Occipital lobe (tissue), 2 donors: ENCODE results near the gene METTL23. TPM values are rescaled to one million over a fixed set of nuclear protein-coding genes. Genes with fewer than 3 reads are reported as not detected.
"Not testable (repeated sequence)": the region's sequence is repeated elsewhere in the genome, so short reads cannot be mapped to it uniquely, and the experiment has no call there.

ENCODE experiments used
- DNase-seq: peaks from one replicate; lab custom pipeline; 2025; lab: John Stamatoyannopoulos, UW
- total RNA-seq: library from RNA; depleted of rRNA; stranded (reverse); fragments of >200 nt; gene quantifications from one replicate; pipeline ENCODE4 v1.2.3, GENCODE V29; 2014

Gene METTL23
- total RNA-seq, 1 donor from 2014 or later: 17.8 TPM

DNA sequence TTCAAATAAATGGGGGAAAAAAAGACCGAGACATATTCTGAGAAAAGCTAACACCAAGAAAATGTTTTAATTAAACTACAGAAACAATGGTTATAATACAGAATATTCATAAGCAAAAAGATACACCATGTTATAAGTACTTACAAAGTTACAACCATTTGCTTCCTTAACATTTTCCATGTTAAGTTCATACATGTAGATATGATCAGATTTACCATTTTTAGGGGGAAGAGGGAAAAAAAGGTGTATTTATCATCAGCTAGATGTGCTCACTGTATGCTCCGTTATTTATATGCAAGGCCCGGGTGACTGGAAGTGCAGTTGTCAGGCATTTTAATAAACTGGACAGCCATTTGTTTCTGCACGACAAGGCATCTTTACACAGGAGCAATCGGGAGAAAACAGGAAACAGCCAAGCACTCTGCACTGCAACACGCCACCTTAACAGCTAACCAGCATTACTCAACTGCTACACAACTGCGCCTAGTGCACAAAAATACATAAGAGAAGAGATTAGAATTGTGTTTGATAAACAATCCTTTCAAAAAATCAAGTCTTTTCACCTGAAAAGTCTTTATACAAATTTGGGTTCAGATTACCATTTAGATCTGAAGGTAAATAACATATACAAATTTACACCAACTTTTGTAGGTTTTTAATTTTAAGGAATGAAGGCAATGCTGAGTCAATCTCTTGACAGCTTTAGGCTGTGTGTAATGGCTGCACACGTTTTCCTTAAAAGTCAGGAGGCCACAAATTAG lies 7.6 kb downstream of the METTL23 start:
- no peak for DNase-seq

DNA sequence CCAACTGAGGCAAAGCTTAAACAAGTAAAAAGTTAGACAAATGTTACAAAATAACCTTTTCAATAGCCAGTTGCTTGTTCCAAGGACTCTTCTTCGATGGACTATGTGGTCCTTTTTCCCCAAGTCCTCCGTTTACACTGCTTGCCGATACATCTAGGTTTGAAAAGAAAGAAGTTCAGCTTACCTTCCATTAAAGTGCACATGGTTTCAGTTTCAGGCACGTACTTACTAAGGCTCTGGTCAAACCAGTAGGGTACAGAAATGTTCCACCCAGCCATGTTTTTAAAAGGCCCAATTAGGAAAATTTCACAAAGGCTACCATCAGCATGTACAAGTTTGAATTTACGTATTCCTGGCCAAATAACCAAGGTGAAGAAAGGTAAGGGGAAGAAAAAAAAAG lies 8.4 kb downstream of the METTL23 start:
- DNase-seq: no peak

DNA sequence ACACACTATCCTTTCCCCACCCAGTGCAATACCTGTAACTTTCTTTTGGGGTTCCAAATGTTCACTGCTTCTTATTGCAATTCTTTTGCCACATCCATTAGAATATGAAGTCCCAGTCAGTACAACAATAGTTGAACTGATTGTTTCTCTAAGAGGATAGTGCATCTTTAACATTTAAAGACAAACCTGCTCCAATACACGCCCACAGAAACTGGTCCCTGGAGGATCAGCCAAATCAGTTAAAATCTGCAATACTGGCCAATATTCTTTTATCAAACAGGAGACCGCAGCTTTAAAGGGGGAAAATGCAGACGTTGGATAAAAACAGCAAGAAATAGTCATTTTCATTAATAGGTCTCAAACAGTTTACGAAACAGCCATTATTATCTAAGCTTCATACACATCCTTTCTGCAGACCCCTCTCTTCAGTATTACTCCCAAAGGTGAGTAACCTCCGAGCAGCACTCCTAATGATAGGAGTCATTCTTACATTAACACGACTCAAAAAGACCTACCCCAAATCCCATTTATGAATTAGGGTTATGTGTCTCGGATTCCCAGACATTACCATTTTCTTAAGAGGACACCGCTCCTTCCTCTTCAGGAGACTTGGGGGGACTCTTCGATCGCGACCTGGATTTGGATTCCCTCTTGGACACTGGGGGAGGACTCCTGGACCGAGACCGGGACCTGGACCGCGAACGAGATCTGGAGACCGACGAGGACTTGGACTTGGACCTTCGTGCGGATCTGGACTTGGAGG lies 9.1 kb downstream of the METTL23 start:
- DNase-seq: no peak

DNA sequence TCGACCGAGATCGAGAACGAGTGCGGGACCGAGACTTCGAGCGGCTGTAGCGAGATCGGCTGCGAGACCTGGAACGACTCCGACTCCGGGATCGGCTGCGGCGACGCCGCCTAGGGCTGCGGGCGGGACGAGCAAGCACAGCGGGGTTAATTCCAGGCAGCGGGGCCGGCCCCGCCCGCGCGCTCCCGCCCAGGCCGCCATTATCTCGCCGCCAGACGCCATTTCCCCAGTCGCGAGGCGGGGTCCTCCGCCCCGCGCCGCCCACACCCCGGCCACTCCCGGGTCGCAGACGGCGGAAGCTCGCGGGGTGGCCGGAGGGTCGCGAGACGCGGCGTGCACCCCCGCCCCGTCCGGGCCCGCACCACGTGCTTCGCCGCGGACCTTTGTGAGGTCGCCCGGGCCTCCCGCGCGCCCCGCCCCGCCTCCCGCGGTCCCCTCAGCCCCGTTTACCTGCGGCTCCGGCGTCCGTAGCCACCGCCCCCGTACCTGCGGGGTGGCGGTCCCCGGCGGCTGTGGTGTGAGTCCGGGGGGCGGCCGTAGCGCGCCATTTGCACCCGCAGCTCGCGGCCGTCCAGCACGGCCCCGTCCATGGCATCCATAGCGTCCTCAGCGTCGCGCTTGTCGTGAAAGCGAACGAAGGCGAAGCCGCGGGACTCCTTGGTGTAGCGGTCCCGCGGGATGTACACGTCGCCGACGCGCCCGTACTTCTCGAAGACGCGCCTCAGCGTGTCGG lies 9.9 kb downstream of the METTL23 start:
- peak; percentile 49 for DNase-seq

DNA sequence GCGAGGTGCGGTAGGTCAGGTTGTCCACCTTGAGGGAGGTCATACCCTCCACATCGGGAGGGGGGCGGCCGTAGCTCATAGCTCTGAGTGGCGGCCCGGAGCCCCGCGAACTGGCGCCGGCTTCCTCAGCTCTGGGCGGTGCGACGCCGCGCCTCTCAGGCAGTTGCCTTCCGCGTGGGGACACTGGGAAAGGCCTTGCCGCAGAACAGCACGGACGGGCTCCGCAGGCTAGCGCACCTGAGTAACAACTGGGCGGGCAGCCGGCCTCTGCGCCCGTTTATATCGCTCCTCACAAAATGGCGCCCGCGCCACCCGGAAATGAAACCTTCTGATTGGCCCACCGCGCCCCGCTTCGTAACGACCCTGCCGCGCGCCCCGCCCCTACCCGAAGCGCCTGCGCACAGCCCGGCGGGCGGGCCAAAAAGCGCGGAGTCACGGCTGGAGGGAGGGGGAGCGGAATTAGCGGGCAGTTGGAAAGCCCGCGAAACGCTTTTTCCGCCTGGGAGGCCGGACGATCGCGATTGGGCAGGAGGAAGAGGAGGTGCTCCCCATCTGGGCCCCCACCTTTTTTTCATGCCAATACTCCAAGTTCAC lies 10.5 kb downstream of the METTL23 start, which contains the start of gene SRSF2:
TSS of gene SRSF2 (minus strand) at position 250 of the 594 bp plus-strand sequence. CDS start at position 79, 171 bp downstream.
- peak; percentile 95 for DNase-seq

DNA sequence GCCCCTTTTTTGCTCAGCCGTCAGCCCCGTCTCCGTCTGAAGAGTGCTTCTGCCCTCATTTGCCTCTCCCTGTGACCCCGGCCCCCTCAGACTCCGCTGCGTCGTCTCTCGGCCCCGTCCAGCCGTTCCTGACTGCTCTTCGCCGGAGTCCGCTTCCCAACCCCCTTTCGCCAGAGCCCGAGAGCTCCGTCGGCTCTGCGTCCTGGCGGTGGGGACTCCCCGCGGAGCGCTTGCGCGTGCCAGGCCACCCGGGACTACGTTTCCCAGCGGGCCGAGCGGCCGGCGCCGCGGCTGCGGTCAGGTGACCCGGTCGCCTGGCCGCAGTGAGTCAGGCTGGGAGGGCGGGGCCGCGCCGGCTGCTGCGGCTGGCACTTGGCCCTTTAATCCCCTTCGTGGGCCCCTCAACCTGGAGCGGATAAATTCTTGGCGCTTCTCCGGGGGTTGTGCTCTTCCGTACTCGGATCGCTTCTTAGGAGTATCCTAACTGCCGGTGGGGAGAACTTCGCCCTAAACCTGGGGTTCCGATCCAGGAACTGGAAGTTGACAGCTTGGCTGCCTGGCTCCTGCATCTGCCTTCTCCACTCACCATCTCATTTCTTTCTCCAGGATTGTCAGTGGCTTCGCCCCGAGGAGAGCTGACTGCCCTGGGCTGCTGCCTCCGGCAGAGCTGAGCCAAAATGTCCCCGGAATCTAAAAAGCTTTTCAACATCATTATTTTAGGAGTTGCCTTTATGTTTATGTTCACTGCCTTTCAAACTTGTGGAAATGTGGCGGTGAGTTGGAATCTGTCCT lies 11.2 kb downstream of the METTL23 start, which contains the start of gene MFSD11:
TSS of gene MFSD11 (plus strand) at position 444 of the 792 bp plus-strand sequence. CDS start at position 678, 234 bp downstream.
- peak; percentile 92 for DNase-seq

DNA sequence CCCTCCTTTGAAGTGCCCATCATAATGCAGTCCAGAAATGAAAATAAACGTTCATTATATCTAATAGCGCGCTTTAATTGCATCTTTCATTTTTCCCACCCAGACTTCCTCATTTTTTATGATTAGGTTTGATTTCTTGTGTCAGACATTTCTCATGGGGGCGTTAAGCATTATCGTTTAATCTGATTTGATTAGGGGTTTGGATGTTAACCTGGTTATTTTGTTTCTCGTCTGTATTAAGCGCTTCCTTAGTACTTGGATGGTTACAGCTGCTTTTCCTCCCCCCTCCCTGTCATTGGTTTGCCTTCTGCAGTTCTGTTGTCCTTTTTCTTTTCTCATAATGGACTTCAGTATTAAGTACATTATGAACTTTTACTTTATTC lies 11.8 kb downstream of the METTL23 start:
- no peak for DNase-seq

DNA sequence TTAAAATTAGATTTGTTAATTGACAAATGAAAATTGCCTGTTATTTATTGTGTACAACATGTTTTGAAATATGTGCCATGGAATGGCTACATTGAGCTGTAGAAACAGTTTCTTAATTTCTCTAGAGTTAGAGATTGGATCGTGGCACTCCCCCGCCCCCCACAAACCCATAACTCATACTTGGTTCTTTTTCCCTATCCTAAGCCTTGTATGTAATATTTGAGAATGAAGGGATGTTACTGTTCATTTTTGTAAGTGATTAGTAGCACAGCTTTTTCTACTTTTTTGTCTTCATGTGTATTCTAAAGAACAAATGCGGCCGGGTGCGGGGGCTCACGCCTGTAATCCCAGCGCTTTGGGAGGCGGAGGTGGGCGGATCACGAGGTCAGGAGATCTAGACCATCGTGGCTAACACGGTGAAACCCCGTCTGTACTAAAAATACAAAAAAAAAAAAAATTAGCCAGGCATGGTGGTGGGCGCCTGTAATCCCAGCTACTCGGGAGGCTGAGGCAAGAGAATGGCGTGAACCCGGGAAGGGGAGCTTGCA lies 13.0 kb downstream of the METTL23 start:
- not testable (repeated sequence) for DNase-seq

DNA sequence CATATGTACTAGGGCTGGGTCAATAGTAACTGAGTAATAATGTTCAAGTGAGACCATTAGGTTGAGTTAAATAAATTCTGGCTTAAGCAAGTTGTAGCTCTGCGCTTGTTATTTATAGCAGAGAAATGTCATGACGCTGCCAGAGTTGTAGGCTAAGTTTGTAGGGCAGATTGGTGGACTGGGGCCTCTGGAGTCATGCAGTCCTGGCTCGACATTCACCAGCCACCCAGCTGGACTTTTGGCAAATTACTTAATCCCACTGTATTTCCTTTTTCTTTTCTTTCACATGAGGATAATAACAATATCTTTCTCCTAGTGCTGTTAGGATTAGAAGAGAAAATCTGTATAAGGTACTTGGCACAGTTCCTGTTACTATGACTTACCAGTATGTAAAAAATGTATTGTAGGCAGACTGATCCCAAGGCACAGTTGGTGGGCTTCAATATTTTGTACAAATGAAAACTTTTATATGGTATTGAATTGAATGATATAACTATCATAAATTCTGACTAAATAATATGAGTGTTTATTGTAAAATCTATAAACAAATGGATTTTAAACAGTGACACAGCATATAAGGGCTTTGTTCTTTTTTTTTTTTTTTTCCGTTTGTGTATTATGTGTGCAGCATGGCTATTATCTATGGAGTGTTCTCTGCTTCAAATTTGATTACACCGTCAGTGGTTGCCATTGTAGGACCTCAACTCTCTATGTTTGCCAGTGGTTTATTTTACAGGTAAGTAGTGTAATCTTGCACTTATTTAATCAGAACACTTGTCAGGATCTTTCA lies 13.9 kb downstream of the METTL23 start:
- no peak for DNase-seq

DNA sequence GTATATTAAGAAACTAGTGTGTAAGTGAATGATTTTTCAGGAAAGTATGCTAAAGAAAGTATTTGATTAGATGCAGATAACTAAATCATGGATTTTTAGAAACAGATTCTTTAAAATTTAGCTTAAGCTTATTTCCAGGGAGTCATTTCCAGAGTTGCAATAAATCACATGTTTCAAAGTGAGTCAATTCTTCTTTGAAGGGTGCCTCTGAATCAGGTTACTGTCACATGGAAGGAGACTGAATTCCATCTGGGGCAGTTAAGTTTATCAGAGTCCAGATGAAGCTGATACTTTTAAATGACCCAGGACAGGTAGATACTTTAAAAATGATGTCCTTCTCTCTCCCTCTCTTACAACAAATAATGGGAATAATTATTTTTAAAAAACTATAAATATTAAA lies 16.3 kb downstream of the METTL23 start:
- no peak for DNase-seq

DNA sequence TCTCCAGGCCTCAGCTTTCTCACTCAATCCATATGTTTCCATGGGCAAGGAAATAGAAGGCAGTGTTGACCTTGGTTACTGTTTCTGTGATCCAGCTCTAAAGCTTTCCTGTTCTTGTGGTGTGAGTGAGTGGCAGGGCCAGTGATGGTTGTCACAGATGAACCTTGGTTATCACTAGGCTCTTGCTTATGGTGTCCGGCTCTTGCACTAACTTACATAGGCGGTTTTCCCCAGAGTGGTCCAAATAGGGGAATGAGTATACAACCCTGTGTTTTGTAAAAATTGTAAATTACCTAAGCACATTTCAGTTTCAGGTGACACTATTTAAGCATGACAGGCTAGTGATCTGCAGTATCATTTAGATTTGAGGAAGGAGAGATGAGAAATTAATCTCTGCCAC lies 18.1 kb downstream of the METTL23 start:
- no peak for DNase-seq

DNA sequence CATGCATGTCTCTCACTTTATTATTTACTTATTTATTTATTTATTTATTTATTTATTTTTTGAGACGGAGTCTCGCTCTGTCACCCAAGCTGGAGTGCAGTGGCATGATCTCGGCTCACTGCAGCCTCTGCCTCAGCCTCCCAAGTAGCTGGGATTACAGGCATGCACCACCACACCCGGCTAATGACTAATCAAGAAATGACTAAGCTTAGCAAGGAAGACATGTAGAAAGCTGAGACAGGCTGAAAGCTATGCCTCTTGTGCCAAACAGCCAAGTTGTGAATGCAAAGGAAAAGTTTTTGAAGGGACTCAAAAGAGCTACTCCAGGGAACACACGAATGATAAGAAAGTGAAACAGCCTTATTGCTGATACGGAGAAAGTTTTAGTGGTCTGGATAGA lies 19.1 kb downstream of the METTL23 start:
- not testable (repeated sequence) for DNase-seq

DNA sequence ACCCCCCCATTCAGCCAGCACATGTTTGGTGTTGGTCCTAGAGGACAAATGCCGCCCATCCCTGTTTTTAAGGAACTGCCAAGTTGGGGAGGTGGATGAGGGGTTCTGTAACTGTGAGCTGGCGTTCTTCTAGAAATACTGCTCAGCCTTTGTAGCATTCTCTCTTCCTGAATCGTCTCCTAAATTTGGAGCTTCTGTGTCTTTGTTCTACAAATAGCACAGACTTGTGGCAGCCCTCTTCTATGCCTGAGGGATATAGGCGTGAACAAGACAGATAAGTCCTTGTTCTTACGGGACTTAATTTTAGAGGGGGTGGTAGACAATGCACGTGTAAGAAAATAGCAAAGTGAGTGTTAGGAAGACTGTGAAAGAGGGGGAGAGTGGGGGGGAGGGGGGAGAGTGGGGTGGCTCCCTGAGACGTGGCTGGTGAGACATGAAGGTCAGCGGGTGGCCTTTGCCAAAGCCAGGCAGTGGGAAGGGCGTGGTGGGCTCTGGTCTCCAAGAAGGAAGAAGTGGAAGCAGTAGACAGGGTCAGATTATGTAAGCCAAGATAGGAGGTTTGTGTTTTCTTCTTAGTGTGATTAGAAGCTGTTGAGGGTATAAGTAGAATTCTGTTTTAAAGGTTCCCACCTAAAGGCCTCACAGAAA lies 21.2 kb downstream of the METTL23 start:
- no peak for DNase-seq

DNA sequence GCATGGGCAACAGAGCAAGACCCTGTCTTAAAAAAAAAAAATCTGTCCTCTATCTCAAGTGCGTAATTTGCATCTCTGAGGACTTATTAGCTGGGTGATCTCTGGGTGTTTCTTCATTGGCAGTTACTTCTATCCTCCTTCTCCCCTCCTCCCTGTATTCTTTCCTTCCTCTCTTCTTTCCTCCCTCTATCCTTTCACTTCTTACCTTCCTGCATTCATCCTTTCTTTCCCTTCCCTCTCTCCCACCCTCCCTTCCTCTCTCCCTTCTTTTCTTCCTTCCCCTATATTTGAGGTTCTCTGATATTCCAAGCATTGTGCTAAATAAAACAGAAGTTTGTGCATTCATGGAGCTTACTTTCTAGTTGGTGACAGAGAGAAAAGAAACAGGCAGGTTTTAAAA lies 22.0 kb downstream of the METTL23 start:
- DNase-seq: no peak

DNA sequence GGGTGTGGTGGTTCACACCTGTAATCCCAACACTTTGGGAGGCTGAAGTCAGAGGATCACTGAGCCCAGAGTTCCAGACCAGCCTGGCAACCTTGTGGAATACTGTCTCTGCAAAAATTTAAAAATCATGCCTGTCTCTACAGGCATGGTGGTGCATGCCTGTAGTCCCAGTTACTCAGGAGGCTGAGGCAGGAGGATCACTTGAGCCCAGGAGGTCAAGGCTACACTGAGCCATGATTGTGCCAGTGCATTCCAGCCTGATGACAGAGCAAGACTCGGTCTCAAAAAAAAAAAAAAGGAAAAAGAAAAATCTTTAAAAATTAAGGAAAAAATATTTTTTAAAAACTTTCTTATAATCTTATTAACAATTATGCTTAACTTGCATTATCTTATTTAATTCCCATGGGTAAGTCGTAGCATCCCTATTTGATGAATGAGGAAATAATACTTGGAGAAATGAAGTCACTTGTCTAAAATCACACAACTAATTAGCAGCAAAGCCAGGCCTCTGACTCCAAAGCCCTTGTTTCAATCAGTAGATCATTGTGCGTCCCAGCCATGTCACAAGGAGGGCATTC lies 24.9 kb downstream of the METTL23 start:
- no peak for DNase-seq

DNA sequence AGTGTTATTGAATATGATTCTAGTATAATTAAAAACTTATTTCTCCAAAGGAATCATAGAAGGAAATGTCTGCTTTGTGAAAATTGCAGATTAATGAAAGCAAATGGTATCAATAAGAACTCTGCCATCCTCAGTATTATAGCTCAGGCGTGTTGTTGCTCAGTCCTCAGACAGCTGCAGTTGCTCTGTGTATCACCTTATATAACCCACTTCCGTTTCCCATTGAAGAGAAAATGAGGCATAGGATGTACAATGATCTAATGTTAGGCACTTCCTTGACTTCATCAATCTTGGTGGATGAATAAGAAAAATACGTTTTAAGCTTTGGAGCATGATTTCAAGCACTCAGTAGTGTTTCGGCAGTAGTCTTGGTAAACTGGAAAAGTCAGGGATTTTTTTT lies 25.4 kb downstream of the METTL23 start:
- DNase-seq: no peak

DNA sequence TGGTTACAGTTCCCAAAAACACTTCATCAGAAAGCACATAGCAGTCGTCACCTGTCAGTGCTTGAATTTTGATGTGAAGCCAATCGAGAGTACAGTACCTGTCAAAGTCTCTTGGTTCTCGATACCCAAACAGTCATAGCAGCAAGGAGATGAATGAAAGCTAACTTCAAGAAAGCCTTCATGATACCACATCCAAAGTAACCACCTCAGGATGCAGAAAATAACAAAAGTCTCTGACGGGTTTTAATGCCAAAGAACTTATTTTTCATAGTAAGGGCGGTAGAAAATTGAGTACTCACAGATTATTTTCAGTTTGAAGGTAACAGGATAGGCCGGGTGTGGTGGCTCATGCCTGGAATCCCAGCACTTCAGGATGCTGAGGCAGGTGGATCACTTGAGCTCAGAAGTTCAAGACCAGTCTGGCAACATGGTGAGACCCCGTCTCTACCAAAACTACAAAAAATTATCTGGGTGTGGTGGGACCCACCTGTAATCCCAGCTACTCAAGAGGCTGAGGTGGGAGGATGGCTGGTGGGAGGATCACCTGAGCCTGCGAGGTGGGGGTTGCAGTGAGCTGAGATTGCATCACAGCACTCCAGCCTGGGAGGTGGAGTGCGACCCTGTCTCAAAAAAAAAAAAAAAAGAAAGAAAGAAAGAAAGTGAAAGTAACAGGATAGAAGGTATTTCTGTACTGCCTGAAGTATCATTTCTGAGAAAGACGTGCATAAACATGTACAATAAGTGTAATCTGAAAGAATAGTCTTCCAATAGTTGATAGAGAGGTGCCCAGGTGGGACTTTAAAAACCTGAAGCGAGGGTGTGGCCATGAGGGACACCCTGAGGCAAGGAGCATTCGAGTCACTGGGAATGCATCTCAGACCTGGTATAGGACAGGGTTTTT lies 26.7 kb downstream of the METTL23 start:
- DNase-seq: no peak

DNA sequence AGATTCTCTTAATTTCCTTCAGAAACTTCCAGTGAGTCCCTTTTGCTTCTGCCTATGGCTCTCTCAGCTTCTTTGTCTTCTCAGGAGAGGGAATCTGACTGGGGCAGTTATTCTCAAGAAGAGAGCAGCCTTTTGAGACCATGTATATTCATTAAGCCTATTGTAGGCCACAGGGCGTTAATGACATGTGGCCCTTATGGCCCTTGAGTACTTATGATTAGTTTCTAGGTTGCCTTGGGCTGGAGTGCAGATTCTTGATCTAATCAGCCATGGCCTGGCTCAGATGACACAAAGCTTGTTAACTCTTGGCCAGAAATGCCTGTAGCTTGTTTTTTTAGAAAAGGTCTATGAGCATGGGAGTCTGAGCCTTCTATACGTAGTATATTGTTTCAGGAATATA lies 28.6 kb downstream of the METTL23 start:
- no peak for DNase-seq
